Posterior vena cava (tissue), 2 donors: ENCODE results near the gene ATG16L2. TPM values are rescaled to one million over a fixed set of nuclear protein-coding genes. Genes with fewer than 3 reads are reported as not detected.
"Not testable (repeated sequence)": the region's sequence is repeated elsewhere in the genome, so short reads cannot be mapped to it uniquely, and the experiment has no call there.

Experiments used
- DNase-seq: peaks from one replicate; pipeline ENCODE4 v3.0.0-alpha.2; 2020; ENCODE audit warnings: low spot score
- intact Hi-C, 2 donors: fragments of 100-400 bp; cut with DNase I; formaldehyde crosslinking; loops; one replicate each; pipeline versions ENCODE4 v1.14.1 to v1.14.2; 2022 to 2023
- total RNA-seq, 2 donors: library from RNA; stranded (reverse); fragmentation: NEBNext Ultra II Directional; extraction: Animal tissue kit (Norgen Biotek cat#: 25700); gene quantifications; one replicate each; pipeline ENCODE4 v1.2.1, GENCODE V29; 2021
- donor health status: DM: yes; HTN: yes; CAD: no.
- donor health status: DM: yes; HTN: yes; CAD: no.

ATG16L2 gene
- total RNA-seq, 2 donors from 2014 or later = 13.5 to 17.6 TPM

DNA sequence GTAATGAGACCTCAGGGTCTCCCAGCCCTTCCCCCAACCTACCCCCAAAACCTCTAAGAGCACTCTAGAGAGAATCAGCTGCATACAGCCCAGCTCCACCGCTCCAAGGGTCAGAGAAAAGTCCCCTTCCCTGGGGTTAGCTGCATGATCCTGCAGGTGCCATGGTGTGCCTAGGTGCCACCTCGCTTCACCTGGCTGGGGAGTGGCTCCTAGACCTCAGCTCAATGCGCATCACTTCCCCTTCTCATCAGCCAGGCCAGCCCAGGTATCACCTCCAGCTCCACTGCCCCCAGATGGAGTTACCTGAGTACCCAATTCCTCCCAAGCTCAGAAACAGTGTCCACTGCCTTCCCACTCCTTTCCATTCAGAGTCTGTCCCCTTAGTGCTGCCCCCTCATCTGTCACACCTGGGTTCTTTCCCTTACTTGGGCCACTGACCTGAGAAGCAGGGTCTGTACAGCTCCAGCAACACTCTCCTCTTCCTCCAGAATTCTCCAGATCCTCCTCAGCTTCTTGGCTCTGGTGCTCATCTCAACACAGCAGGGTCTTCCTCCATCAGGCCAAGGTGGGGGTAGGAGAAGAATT lies 21.7 kb upstream of the ATG16L2 start:
- no peak for DNase-seq
- intact Hi-C loops = loop anchor here (5.0 kb wide), 1 partner anchor 65 kb away; no protein-coding TSS in a partner anchor

DNA sequence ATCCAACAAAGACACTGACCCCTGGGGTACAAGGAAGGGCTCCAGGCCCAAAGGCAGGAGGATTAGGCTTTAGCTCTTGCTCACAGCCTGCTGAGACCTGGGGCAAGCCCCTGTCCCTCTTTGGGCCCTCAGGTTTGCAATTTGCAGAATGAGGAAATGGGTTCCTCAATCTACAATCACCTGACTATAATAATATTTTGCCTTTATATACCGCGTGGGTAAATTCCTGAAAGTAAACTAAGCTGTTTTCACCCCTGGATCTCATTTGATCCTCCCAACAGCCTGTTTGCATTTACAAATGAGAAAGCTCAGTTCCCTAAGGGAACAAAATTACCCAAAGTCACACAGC lies 21.2 kb upstream of the ATG16L2 start:
- DNase-seq = no peak
- intact Hi-C loops = loop anchor here (5.0 kb wide), 1 partner anchor 66 kb away; no protein-coding TSS in a partner anchor

DNA sequence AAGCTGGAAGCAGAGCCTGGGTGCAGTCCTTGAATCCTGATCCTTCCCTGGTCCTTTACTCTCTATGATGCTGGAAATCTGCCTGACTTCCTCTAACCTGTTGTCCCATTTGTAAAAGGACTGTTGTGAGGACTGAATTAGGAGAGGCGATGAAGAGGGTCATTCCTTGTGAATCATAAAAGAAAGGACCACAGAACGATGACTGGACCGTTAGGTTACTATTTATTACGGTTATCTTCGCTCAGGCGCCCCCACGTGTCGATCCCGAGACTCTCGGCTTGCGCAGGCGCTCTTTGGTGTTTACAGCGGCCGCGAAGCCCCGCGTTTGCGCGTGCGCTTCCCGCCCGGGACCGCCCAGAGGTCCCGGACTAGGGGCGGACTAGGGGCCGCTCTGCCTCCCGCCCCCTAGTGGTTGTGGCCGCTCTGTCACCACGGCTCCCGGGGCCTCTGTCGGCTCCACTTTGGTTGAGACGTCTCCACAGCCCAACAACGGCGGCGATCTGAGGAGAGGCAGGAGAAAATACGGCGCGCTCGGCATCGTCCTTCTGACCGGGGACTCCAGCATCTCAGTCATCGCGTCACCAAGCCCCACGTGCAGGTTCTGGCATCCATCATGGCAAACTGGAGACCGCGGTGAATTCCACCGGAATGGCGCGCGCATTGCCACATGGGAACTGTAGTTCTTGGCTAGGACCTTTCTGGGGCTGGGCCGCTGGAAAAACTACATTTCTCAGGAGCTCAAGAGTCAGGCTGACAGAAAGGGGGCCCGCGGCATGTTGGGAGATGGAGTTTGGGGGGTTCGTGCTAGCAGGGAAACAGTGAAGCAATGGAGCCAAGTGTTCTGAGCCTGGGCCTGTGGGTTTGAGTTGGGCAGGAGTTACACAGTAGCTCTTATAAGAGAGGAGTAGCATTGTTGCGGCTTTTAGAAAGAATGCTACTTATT lies 20.5 kb upstream of the ATG16L2 start, which contains the start of gene STARD10:
Gene STARD10, minus strand, starts transcription at position 623 of the 943 bp plus-strand sequence. CDS start 12,866 bp downstream, outside the sequence.
- peak; percentile 99 for DNase-seq
- intact Hi-C loops = loop anchor here (5.0 kb wide), 1 partner anchor 66 kb away; no protein-coding TSS in a partner anchor

DNA sequence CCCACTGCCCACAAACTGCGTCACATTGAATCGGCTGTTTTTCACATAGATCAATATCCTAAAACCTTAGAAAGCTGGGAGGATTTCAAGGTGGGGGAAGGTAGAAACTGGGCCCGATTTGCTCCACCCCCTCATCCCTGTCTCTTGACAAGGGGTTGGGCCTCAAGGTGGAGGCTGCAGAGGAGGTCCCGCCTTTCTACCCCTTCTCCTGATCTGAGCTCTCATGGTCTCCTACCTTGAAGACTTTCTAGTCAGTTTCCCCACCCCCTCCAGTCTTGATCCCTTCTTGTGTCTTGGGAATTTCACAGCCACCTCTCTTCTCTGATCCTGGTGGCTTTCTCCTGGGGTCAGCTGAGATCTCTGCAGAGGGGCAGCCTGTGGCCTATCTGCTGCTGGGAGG lies 15.8 kb upstream of the ATG16L2 start:
- DNase-seq = no peak
- intact Hi-C loops = no loop called here

DNA sequence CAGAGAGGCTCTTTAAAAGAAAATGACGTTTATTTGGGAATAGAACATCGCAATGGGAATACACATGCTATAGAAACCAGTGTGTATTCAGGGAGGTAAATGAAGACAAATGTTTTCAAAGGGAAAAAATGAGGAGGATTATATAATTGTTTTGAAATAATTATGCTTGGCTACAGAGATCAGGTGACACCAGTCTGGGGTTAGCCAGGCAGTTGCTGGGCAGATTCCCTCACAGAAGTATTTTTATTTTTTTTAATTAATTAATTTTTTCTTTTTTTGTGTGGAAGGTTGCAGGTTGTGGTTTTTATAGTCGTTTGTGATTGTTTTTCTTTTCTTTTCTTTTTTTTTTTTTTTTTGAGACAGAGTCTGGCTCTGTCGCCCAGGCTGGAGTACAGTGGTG lies 14.8 kb upstream of the ATG16L2 start:
- intact Hi-C loops = no loop called here
- DNase-seq = no peak

DNA sequence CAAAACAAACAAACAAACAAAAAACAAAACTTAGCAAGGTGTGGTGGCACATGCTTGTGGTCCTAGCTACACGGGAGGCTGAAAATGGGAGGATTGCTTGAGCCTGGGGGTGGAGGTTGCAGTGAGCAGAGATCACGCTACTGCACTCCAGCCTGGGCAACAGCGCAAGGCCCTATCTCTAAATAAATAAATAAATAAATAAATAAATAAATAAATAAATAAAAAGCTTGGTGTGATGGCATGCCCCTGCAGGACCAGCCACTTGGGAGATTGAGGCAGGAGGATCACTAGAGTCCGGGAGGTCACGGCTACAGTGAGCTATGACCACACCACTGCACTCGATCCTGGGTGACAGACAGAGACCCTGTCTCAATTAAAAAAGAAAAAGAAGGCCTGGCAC lies 11.4 kb upstream of the ATG16L2 start:
- no peak for DNase-seq
- intact Hi-C loops = no loop called here

DNA sequence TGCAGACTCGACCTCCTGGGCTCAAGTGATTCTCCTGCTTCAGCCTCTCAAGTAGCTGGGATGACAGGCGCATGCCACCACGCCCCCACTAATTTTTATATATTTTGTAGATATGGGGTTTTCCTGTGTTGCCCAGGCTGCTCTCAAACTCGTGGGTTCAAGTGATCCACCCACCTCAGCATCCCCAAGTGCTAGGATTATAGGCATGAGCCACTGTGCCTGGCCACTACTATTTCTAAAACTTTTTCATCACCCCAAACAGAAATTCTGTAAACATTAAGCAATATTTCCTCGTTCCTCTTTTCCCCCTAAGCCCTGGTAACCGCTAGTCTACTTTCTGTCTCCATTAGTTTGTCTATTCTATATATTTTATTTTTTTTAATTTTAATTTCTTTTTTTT lies 9.0 kb upstream of the ATG16L2 start:
- intact Hi-C loops = no loop called here
- DNase-seq = no peak

DNA sequence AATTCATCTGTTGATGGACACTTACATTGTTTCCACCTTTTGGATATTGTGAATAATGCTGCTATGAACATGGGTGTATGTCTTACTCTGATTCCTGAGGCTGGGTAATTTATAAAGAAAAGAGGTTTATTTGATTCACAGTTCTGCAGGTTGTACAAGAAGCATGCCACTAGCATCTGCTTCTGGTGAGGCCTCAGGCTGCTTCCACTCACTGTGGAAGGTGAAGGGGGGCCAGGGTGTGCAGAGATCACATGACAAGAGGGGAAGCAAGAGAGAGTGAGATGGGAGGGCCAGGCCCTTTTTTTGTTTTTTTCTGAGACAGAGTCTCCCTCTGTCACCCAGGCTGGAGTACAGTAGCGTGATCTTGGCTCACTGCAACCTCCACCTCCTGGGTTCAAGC lies 7.8 kb upstream of the ATG16L2 start:
- DNase-seq, intact Hi-C loops: not testable (repeated sequence)

DNA sequence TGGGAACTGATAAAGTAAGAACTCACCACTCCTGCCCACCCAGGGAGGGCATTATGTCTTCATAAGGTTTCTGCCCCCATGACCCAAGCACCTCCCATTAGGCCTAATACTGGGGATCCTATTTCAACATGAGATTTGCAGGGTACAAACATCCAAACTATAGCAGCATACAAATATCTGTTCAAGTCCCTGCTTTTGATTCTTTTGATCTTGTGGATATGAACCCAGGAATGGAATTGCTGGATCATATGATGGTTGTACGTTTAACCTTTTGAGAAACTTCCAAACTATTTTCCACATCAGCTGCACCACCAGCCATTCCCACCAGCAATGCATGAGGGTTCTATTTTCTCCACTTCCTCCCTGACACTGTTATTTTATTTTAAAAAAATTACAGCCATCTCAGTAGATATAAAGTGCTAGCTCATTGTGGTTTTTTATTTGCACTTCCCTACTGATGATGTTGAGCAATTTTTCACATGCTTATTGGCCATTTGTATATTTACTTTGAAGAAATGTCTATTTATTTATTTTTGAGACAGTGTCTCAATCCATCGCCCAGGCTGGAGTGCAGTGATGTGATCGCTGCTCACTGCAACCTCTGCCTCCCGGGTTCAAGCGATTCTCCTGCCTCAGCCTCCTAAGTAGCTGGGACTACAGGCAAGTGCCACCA lies 7.1 kb upstream of the ATG16L2 start:
- no peak for DNase-seq
- intact Hi-C loops = no loop called here

DNA sequence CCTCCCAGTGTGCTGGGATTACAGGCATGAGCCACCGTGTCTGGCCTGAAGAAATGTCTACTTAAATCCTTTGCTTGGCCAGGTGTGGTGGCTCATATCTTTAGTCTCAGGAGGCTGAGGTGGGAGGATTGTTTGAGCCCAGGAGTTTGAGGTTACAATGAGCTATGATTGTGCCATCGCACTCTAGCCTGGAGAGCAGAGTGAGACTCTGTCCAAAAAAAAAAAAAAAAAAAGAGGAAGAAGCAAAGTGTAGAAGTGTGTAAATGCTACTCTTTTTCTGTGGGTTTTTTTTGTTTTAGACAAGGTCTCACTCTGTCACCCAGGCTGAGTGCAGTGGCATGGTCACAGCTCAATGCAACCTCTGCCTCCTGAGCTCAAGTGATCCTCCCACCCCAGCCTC lies 6.4 kb upstream of the ATG16L2 start:
- no peak for DNase-seq
- intact Hi-C loops = no loop called here

DNA sequence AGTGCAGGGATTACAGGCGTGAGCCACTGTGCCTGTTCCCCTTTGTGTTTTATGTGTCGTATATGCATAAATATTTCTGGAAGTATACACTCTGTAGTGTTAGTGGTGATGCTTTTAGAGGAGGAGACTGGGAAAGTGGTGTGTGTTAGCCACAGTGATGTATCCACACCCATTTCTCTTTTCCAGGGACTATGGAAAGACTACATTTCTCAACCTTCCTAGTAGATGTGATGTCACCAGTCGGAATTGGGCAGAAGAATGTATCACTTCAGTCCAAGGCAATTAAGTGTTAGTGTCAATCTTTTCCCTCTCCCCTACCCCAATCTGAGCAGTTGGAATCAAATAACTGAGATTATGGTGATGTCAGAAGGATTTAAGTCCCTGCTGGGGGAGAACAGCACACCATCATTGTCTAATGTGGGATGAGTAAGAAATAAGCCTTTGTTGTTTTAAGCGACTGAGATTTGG lies 5.8 kb upstream of the ATG16L2 start:
- DNase-seq = no peak
- intact Hi-C loops = no loop called here

DNA sequence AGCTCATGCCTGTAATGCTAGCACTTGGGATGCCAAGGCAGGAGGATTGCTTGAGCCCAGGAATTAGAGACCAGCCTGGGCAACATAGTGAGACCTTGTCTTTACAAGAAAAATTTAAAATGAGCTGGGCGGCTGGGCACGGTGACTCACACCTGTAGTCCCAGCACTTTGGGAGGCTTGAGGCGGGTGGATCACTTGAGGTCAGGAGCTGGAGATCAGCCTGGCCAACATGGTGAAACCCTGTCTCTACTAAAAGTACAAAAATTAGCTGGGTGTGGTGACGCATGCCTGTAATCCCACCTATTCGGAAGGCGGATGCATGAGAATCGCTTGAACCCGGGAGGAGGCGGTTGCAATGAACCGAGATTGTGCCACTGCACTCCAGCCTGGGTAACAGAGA lies 2.5 kb upstream of the ATG16L2 start:
- intact Hi-C loops, DNase-seq: not testable (repeated sequence)

DNA sequence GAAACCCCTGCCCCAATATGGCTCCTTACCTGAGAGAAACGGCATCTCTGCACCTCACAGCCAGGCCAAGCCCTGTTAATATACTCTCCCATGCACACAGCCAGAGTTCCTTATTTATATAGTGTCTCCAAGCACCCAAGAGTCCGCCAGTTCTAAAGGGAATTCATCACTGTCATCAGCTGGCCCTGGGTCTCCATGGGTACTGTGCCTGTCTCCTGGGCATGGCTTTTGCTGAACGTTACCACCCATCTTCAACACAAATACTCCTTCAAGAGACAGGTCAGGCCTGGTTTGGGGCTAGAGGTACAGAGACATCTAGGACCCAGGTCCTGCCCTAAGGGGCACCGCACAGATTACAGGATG lies 1.6 kb upstream of the ATG16L2 start:
- intact Hi-C loops = no loop called here
- DNase-seq = no peak

DNA sequence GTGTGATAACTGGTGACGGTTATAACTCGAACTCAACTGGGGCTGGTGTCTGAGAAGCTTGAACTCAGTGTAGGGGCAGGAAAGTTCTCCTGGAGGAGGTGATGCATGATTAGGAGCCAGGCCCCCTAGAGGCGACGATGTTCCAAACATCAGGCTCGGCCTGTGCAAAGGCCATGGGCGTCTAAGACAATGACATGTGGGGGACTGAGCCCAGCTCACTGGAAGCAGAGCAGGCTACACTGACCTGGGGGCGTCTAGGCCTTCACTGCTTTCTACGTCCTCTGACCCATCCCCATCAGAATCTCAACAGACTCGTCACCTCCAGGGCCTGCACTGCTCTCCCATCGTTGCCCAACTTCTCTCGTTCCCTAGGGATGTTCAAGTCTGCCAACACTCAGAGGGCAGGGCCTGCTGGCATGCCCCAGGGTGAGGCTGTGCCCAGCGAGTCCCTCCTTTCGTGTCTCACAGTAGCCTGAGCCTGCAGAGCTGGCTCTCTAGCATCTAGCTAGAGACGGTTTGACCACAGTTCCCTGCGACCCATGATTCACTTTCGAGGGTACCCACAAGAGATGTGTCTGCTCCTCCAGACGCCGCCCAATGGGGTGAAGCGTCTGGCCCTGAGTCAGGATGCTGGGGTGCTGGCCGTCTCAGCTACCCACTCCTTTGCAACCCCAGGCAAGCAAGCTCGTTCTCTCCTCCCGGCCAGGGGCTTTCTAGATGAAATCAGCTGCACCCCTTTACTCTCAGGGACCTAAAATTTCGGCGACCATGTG lies 1.1 kb upstream of the ATG16L2 start:
- intact Hi-C loops = no loop called here

DNA sequence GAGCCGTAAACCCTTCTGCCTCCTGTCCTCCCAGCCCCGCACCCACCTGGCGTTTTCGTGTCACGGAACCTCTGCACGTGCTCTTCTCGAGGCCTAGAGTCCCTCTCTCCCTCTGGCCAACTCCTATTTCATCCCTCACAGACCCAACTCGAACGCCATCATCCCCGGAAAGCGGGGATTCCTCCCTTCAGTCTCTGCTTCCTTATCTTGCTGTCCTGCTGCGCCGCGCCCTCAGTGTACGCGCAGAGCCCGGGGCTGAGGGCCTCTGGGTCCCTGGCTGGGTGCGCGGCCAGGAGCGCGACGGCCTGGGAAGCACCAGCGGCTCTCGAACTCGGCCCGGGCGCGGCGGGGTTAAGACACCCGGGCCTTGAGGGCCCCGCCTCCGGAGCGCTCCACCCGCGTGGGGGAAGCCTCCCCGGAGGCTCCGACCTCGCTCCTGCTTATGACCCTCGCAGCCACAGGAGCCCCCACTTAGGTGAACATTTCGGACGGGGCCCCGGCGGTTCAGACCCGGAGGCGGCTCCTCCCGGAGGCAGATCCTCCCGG lies 398 bp upstream of the ATG16L2 start:
- intact Hi-C loops = no loop called here
- DNase-seq = peak; percentile 95

More for the DNA sequence above, 1.1 kb upstream of the ATG16L2 start:
- DNase-seq = no peak

DNA sequence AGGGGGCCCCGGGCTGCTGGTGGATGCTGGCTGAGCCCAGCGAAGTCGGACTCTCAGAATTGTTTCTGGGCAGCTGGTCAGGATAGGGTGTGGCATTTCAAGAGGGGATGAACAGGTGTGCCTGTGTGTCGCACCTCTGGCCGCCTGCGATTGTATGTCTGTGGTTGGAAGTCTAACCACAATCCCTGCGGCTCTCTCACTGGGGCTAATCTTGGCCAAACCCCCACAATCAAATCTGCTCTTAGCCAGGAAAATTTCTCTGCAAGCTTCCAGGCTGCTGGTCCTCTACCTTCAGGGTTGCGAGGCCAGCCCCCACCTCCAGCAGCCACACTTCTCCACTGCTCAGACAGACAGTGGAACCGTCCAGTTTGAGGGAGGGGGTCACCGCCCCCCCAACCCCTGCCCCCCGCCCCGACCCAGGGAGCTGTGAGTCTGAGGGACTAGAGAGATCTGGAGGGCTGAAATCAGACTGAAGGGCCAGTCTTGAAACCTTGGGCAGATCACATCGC lies 953 bp downstream of the ATG16L2 start:
- intact Hi-C loops = loop anchor here in 1 of 2 donors (5.0 kb wide), 1 partner anchor 1347 kb away; no protein-coding TSS in a partner anchor
- DNase-seq = no peak

DNA sequence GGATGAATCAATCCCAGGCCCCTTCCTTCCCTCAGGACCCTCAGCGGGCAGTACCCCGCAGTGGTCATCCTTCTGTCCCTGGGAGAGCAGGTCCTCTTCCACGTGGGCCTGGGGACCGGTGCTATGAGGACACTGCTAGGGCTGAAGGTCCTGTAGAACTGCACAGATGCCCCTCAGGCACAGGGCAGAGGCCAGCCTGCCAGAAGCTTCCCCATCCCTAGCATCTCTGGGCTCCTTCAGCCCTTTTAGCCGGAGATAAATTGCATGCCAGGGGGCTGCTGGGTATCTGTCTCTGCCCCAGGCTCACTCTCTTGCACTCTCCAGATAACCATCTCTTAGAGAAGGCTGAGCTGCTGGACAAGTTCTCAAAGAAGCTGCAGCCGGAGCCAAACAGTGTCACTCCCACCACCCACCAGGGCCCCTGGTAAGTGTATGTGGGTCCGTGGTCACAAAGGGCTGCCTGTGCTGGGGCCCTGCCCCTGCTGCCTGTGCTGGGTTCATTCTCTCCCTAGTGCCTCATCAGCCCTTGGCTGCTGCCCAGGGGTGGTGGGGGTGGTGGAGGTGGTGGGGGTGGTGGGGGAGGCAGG lies 2.3 kb downstream of the ATG16L2 start:
- DNase-seq = no peak
- intact Hi-C loops = loop anchor here in 1 of 2 donors (5.0 kb wide), 1 partner anchor 1346 kb away; no protein-coding TSS in a partner anchor

DNA sequence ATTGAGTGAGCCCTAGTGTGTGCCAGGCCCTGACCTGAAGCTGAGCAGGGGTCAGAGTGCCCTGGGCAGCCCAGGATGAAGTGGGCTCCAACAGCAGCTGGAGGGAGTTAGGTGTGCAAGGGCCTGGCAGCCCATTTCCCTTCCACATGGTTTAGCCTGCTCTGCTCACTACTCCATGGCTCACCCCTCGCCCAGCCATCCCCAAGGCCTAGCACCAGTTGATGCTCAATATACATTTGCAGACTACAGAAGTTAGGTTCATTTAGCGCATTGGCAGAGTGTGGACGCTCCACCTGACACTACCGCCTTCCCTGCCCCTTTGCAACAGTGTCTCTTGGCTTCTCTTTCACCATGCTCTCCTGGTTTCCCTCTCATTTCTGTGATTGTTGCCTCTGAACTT lies 3.8 kb downstream of the ATG16L2 start:
- intact Hi-C loops = loop anchor here in 1 of 2 donors (5.0 kb wide), 1 partner anchor 1344 kb away; no protein-coding TSS in a partner anchor
- no peak for DNase-seq
